ENCODE data around the gene C4orf17.
A peak's percentile ranks its signal among the peaks of the same experiment; 100 is the strongest.

The C4orf17 gene

DNA sequence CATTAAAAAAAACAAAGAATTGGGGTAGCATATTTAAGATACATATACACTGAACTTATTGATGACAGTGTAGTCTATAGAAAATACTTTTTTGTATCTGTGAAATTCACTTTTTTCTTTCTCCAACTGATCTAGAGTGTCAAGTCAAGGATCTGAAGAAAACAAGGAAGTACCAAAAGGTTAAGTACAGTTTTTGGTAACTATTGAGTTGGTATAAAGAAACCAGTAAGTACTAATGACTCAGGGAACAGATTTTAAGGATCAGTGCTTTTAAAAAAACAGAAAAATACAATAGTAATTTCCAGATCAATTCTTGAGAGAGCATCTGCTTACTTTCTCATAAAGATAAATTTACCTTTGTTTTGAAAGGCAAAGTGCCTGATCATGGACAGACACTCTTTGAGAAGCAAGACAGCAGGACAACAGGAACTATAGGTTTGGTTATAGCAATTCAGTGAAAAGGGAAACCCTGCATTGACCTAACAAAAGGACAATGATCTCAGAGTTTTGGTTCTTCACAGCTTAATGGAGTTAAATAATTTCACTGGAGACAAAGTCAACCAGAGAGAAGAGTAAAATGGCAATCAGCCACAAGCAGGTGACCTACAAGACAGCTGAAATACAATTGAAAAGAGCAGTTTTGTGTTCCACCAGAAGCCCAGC lies 29.6 kb downstream of the C4orf17 start:
- Mint-ChIP-seq H3K9me3 (no peaks in the 10 kb centered on the region), H3K27me3 (ENCODE audit: low read depth) (no peaks in the 10 kb centered on the region), H3K27ac (peak overlapping the region in 1 of 3 experiments; percentile 66), H3K4me1 (peaks cover 12% of the 10 kb centered on the region), H3K4me3 (no peak overlapping the region), H3K36me3 (ENCODE audit: low read depth) (no peaks in the 10 kb centered on the region)
- TF ChIP-seq, protein P1, sequence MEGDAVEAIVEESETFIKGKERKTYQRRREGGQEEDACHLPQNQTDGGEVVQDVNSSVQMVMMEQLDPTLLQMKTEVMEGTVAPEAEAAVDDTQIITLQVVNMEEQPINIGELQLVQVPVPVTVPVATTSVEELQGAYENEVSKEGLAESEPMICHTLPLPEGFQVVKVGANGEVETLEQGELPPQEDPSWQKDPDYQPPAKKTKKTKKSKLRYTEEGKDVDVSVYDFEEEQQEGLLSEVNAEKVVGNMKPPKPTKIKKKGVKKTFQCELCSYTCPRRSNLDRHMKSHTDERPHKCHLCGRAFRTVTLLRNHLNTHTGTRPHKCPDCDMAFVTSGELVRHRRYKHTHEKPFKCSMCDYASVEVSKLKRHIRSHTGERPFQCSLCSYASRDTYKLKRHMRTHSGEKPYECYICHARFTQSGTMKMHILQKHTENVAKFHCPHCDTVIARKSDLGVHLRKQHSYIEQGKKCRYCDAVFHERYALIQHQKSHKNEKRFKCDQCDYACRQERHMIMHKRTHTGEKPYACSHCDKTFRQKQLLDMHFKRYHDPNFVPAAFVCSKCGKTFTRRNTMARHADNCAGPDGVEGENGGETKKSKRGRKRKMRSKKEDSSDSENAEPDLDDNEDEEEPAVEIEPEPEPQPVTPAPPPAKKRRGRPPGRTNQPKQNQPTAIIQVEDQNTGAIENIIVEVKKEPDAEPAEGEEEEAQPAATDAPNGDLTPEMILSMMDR (IDR thresholded peaks at IDR 0.05; ENCODE audit: unreplicated experiment in 3 of 3): no peak

DNA sequence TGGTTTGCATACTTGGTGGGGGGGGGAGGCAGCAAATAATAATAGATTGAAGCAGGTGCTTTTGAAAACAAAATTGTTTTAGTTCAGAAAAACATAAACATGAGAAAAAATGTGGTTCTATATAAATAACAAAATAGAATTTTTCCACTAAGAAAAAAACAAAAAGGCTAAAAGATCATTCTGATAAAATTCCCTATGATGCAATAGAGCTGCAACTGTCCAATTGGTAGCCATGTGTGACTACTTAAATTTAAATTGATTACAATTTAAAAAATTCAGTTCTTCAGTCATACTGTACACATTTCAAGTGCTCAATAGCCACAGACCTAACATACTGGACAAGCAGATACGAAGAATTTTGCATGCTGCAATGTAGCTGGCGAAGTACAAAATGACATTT lies 42.1 kb downstream of the C4orf17 start:
- no peak overlapping the region for H3K27ac Mint-ChIP-seq
- H3K27me3 Mint-ChIP-seq (ENCODE audit: low read depth): no peaks in the 10 kb centered on the region
- H3K4me3 Mint-ChIP-seq: no peak overlapping the region
- peaks cover 5% of the 10 kb centered on the region for H3K4me1 Mint-ChIP-seq
- H3K9me3 Mint-ChIP-seq: no peaks in the 10 kb centered on the region
- TF ChIP-seq, protein P1 (IDR thresholded peaks at IDR 0.05; ENCODE audit: unreplicated experiment in 3 of 3): no peak
- no peaks in the 10 kb centered on the region for H3K36me3 Mint-ChIP-seq (ENCODE audit: low read depth)

DNA sequence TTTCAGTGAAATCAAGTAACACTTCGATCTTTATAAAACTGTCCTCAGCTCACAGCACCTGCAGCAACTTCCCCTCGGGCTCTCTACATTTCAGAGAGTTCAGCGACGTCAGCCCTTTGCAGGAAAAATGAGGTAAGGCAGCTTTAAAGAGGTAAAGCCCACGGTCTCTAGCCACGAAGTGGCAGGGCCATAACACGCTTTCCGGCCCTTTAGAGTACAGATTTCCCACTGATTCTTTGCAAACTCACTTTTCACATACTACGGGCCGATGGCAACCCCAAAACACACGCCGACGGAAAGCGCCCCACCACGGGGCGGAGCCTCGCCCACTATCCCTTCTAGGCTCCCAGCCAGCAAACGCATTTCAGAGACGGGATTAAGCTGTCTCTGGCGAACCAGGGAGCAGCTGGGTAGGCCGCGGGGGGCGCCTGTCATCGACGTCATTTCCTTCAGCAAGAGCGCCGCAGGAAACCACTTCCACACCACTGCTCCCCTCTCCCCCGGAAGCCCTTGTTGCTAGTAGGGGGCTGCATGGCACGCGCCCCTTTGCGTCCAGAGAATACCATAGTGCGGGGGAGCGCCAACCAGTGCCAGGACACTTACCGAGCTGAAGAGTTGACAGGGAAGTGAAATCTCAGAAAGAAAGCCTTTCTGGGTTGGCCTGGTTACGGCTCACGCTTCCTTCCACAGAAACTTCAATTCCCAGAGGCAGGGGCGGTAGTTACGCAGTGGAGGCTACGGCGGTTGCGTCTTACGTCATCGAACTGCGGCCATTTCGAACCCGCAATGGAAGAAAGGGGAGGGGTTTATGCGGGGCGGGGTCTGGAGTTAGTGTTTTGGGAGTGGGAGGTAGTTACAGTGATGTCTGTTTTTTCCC lies 52.7 kb downstream of the C4orf17 start, which contains the start of gene TRMT10A:
Gene TRMT10A (minus strand): TSS at position 730 of the 877 bp plus-strand sequence. CDS start 4,701 bp downstream, outside the sequence.
- peak within 1 kb of the TSS; percentile 99 to 100 (median 100) for H3K27ac Mint-ChIP-seq
- no peaks in the 10 kb centered on the region for H3K9me3 Mint-ChIP-seq
- no peaks in the 10 kb centered on the region for H3K36me3 Mint-ChIP-seq (ENCODE audit: low read depth)
- TF ChIP-seq, protein P1 (IDR thresholded peaks at IDR 0.05; ENCODE audit: unreplicated experiment in 3 of 3): no peak
- H3K4me3 Mint-ChIP-seq: peak within 1 kb of the TSS; percentile 93 to 99 (median 93)
- no peaks in the 10 kb centered on the region for H3K27me3 Mint-ChIP-seq (ENCODE audit: low read depth)
- H3K4me1 Mint-ChIP-seq: peaks cover 32% of the 10 kb centered on the region

DNA sequence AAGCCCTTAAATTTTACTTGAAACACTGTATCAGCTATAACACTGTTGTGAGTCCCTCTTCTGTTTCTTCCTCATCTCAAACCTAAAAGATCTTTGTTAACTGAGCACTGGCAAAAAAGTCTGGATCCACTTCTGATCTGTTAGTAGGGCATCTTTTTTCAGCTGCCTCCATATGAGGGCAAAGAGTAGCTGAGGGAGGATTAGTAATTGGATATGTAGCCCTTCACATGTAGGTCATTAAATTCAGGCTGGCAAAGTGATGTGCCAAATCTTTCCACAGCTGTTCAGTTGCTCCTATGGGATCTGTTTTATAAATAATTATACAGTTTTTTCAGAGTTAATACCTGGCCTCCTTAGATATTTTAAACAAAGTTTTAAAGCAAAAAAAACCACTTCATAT lies 54.1 kb downstream of the C4orf17 start:
- TF ChIP-seq, protein P1 (IDR thresholded peaks at IDR 0.05; ENCODE audit: unreplicated experiment in 3 of 3): no peak
- Mint-ChIP-seq H3K27ac (peak overlapping the region; percentile 82 to 100 (median 84)), H3K4me1 (peaks cover 32% of the 10 kb centered on the region), H3K36me3 (ENCODE audit: low read depth) (no peaks in the 10 kb centered on the region), H3K9me3 (no peaks in the 10 kb centered on the region), H3K27me3 (ENCODE audit: low read depth) (no peaks in the 10 kb centered on the region), H3K4me3 (peak overlapping the region; percentile 72 to 99 (median 93))

DNA sequence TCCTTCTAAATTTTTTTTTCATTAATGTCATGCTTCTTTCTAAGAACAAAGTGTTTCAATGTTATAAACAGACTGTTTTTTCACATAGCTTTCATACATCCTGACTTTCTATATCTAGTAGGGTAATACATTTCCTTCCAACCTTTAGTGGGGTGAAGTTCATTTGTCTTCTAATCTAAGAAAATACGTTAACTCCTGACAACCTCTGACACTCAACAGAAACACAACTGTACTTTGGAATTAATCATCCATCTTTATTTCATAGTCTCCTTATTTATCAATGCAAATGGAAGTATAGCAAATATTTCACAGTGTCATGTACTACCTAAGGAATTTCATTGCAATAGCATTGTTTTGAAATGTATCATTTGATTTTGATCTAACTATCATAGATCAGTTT lies 61.1 kb downstream of the C4orf17 start:
- H3K27me3 Mint-ChIP-seq (ENCODE audit: low read depth): no peaks in the 10 kb centered on the region
- TF ChIP-seq, protein P1 (IDR thresholded peaks at IDR 0.05; ENCODE audit: unreplicated experiment in 3 of 3): no peak
- no peak overlapping the region for H3K27ac Mint-ChIP-seq

More for the DNA sequence above, 61.1 kb downstream of the C4orf17 start:
- Mint-ChIP-seq H3K9me3 (no peaks in the 10 kb centered on the region), H3K36me3 (ENCODE audit: low read depth) (no peaks in the 10 kb centered on the region), H3K4me3 (no peak overlapping the region), H3K4me1 (no peaks in the 10 kb centered on the region)
